KBM-7 (cell line): ENCODE results near the gene LTBR.

Source experiments
- DNase-seq: peaks from one replicate; pipeline ENCODE4 v3.0.0-alpha.2; 2015
- in situ Hi-C: fragments of 300-500 bp; cut with MboI; formaldehyde crosslinking; loops from 2 replicates; pipeline ENCODE4 v1.14.3; 2020; ENCODE audit warnings: low sequenced_read_pairs, low pct_unique_long_range_greater_than_20kb, mixed read lengths

Gene LTBR

DNA sequence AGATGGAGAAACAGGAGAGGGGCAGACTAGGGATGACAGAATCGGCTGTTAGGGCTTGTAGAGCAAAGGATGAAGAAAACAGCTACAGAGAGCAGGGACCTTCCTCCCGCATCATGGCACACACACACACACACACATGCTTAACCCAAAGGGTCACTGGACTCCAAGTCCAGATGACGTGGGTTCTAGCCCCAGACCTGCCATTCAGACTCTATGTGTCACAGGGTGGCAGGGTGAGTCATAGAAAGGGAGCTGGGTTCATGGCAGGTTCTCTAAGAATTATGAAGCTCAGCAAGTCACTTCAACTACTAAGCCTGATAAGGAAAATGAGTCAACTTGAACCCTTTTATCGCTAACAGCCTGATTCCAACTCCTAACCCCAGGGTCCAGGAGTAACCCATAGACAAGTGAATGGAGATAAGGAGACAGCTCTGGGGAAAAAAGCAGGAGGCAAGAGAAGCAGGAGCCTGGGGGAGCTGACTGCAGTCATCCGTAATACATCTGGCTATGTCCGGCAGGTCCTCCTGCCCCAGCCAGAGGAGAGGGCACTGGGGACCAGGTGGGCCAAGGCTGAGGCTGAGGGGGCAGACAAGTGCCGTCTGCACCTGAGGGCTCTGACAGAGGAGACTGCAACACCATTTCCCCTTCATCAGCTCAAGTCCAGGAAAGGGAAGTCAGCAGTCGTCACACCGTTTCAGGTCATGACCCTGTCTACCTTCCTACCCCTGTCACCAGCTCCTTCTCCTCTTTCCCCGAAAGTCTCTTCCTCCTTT, 38.5 kb upstream of the LTBR start:
- in situ Hi-C loops: no loop called here
- peak; percentile 58 for DNase-seq

DNA sequence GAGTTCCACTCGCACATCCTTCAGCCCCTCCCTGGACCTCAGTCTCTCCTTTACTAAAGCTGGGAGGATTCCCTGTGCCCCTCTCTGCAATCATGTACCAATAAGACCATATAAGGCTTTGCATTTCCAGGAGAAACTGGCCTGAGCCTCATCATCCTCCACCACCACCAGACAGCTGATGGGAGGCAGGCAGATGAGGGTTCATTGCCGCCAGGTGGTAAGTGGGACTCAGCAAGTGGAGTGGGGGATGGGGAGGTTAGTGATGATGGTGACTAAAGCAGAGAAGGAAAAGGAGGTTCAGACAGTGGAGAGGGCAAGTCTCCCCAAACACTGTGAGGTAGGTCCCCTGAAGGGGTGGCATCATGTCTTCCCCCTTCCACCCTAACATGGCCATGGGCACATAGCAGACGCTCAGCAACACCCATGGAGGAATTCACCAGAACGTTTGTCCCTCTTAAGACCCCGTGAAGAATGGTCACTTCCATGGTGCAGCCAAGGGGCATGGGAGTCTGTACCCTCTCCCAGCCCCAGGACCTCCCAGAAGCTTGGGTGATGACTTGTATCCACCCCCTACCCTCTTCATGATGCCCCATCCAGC, 37.6 kb upstream of the LTBR start:
- no peak for DNase-seq
- in situ Hi-C loops: no loop called here

DNA sequence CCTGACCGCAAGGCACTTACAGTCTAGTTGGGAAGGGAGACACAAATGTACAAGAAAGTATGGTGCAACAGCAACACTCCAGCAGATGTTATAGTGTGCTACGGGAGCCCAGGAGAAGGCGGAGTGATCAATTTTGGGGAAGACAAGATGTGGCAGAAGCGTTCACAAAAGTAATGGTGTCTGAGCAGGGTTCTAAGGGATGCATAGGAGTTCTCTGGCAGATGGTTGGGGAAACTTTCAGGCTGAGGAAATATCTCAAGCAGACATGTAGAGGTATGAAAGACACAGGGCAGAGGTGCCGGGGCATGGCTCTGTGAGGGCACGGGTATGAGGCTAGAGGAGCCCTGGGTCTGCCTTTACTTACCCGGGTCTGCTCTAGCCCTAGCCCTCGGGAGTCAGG, 37.0 kb upstream of the LTBR start:
- no peak for DNase-seq
- in situ Hi-C loops: no loop called here

- DNase-seq: peak; percentile 72
- in situ Hi-C loops: no loop called here
Measured at GRCh38 chr12:6347367-6348338, 36.3 kb upstream of the LTBR start.

DNA sequence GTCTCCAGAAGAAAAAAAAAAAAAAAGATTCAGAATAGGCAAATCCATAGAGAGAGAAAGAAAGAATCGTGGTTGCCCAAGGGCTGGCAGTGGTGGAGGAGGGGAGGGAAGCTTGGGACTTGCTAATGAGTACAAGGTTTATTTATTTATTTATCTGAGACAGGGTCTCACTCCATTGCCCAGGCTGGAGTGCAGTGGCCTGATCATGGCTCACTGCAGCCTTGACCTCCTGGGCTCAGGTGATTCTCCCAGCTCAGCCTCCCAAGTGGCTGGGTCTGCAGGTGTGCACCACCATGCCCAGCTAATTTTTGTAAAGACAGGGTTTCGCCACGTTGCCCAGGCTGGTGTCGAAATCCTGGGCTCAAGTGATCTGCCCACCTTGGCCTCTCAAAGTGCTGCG, 32.3 kb upstream of the LTBR start:
- in situ Hi-C loops: no loop called here
- no peak for DNase-seq

DNA sequence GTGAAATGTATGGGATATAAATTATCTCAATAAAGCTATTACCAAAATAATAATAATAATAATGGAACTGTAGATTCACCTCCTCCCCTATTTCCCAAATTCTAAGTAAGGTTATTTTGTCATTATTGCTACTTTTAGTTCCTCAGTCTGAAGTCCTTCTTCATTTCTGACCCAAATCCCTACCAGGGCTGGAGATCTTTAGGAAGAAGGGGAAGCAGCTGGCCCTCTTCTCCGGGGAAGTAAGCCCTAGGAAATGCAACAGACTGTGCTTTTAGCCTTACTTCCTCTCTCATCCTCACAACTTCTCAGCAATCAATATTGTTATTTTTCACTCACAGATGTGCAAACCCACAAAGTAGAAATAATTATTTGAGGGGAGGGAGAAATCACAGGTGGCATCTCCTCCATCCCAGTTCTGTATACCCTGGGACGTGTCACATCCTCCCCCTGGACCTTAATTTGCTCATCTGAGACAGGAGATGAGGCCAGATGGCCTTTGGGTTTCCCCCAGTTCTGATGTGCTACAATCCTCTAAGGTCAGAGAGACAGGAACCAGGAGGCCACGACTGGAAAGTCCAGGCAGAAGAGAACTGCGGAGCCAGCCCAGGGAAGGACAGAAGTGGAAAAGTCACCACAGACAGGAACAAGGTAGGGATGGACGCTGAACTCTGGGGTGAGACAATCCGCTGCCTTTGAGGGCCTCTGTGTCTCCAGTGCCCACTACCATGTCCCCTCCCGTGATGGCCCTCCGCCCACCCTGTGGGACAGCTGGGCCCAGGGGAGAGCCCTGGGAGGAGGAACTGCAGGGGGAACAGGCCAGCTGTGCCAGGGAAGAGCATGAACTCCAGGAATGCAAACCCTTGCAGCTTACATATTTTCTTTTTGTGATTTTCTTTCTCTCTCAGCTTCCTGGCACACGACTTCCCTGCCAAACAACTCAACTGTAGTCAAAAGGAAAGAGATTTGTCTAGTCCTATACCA, 31.5 kb upstream of the LTBR start:
- in situ Hi-C loops: no loop called here
- peak; percentile 45 for DNase-seq

DNA sequence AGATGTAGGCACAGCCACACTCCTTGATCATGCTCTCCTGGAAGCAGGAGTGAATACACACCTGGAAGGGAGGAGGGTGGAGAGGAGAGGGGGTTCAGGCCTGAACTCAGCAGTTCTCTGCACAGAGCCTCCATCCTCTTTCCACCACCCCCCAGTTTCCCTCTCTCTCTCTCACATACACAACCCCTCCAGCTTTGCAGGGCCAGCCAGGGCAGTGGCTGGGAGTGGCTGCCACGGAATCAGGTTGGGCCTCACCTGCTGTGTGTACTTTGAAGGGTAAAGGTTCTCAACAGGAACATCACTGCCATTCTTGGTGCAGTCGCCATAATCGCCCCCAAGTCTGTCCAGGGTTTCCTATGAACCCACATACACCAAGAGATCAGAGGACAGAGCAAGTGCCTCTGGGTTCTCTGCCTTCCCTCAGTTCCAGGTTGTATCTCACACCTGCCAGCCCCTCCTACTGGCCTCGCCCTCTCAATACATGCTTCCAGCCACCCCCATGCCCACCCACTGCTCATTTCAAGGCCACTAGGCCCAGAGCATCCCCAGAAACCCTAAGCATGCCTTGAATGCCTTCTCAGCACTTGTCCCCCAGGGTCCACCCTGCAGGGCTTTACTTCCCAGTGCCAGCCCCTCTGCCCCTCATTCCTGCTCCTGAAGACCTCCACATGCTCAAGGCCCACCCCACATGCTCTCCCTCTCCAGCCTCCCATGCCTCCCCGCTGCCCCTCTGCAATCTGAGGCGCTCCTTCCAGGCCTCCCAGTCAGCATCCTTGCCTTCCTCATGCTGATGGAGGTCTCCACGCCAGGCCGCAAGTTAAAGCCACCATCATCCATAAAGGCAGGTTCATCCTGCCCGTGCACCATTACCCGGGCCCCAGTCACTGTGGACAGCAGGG, 29.2 kb upstream of the LTBR start:
- in situ Hi-C loops: no loop called here
- no peak for DNase-seq

- DNase-seq: peak; percentile 19
- in situ Hi-C loops: no loop called here
Measured at GRCh38 chr12:6355491-6356373, 28.2 kb upstream of the LTBR start.

- in situ Hi-C loops: no loop called here
- no peak for DNase-seq
Measured at GRCh38 chr12:6356374-6356820, 27.6 kb upstream of the LTBR start.

- in situ Hi-C loops: no loop called here
- peak; percentile 61 for DNase-seq
Measured at GRCh38 chr12:6358881-6359280, 25.1 kb upstream of the LTBR start.

DNA sequence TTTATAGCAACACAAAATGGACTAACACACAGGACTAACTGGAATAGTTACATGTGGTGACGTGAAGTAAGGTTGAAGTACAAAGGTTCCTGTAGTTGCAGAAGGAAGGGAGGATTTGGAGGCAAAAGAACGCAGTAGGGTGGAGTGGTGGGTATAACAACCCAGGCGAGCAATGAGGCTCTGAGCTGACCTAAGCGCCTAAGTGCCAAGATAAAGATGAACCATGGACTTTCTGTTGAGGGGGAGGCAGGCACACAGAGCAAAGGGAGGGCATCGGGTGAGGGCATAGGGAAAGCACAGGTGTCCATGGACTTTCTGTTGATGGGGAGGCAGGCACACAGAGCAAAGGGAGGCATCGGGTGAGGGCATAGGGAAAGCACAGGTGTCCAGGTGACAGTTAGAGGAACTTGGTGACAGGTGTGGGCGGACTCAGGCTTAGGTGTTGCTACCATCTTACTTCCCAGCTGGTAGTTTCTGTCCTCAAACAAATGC, 23.8 kb upstream of the LTBR start:
- in situ Hi-C loops: no loop called here
- DNase-seq: no peak

GRCh38 chr12:6360578-6361490, 23.1 kb upstream of the LTBR start:
- DNase-seq: no peak
- in situ Hi-C loops: no loop called here

GRCh38 chr12:6361834-6362233, 22.1 kb upstream of the LTBR start:
- in situ Hi-C loops: no loop called here

DNA sequence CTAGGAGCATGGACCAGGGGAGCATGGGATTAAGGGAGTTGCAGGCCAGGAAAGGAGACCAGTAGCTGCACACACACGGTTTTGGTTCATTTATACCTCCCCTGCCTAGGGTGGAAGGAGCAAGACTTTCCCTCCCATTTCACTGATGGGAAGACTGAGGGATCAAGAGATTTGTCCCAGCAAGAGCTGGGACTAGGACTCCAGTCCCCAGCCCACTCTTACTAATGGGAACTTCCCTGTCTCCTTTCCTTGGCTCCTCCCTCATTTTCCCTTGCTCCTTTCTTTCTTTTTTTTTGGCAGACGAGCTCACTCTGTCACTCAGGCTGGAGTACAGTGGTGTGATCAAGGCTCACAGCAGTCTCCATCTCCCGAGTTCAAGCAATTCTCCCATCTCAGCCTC, 21.6 kb upstream of the LTBR start:
- DNase-seq: no peak
- in situ Hi-C loops: no loop called here

More at GRCh38 chr12:6361834-6362233, 22.1 kb upstream of the LTBR start:
- DNase-seq: no peak

GRCh38 chr12:6363010-6363329, 21.0 kb upstream of the LTBR start:
- in situ Hi-C loops: no loop called here
- DNase-seq: no peak
